WTC11 (cell line): ENCODE measurements around the gene ARHGAP44. TPM values are rescaled to one million over a fixed set of nuclear protein-coding genes. Genes with fewer than 3 reads are reported as not detected.

Experiments used
- ATAC-seq: fragments of 200-7000 bp; cut with Tn5 transposase; 2 replicates; pipeline ENCODE4 v1.10.0; 2021; ENCODE audit warnings: mild to moderate bottlenecking, moderate library complexity
- CTCF ChIA-PET: fragments of 300-600 bp; sonication (Branson Sonifier 250); formaldehyde crosslinking; loops from one replicate; lab custom pipeline; 2021; ENCODE audit warnings: antibody characterized with exemption; lab: Charles Lee
- POLR2A ChIA-PET: fragments of 350-600 bp; sonication (Branson Sonifier 250); formaldehyde crosslinking; loops from one replicate; lab custom pipeline; 2021; ENCODE audit warnings: antibody characterized with exemption; lab: Charles Lee
- DNase-seq: peaks from one replicate; pipeline ENCODE4 v3.0.0; 2021; ENCODE audit warnings: low spot score
- H3K27ac Mint-ChIP-seq: 2 replicates; pipeline ENCODE4 v1.8.0; 2021; ENCODE audit warnings: mixed read lengths
- H3K27me3 Mint-ChIP-seq: 2 replicates; pipeline ENCODE4 v1.8.0; 2021; ENCODE audit warnings: low read depth, mild to moderate bottlenecking, moderate library complexity, mixed read lengths
- H3K36me3 Mint-ChIP-seq: 2 replicates; pipeline ENCODE4 v1.8.0; 2021; ENCODE audit warnings: mixed read lengths
- H3K4me1 Mint-ChIP-seq: 2 replicates; pipeline ENCODE4 v1.8.0; 2022; ENCODE audit warnings: mixed read lengths
- H3K4me3 Mint-ChIP-seq: 2 replicates; pipeline ENCODE4 v1.8.0; 2021; ENCODE audit warnings: mild to moderate bottlenecking, moderate library complexity, mixed read lengths
- H3K9me3 Mint-ChIP-seq: 2 replicates; pipeline ENCODE4 v1.8.0; 2021; ENCODE audit warnings: mixed read lengths
- AR ChIP-seq: fragments of 250-450 bp; sonication (Bioruptor Pico); IDR thresholded peaks from 2 replicates; pipeline ENCODE4 v1.9.0; 2021; ENCODE audit warnings: mild to moderate bottlenecking
- CTCF ChIP-seq: fragments of 200-600 bp; IDR thresholded peaks from 2 replicates; pipeline ENCODE4 v1.8.0; 2022; ENCODE audit warnings: antibody characterized with exemption
- ELF4 ChIP-seq: sonication (generic); formaldehyde crosslinking; IDR thresholded peaks from 2 replicates; pipeline ENCODE4 v1.8.1; 2022; ENCODE audit warnings: low read depth, mild to moderate bottlenecking, moderate library complexity, missing genetic modification reagents
- FOXP4 ChIP-seq: sonication (generic); formaldehyde crosslinking; IDR thresholded peaks from 2 replicates; pipeline ENCODE4 v1.8.0; 2022; ENCODE audit warnings: mild to moderate bottlenecking, missing genetic modification reagents
- GABPB1 ChIP-seq: sonication (generic); formaldehyde crosslinking; IDR thresholded peaks from 2 replicates; pipeline ENCODE4 v1.8.1; 2023; ENCODE audit warnings: mild to moderate bottlenecking, missing genetic modification reagents
- KAT7 ChIP-seq: sonication (generic); formaldehyde crosslinking; IDR thresholded peaks from 2 replicates; pipeline ENCODE4 v1.8.1; 2023; ENCODE audit warnings: missing genetic modification reagents, mild to moderate bottlenecking, borderline replicate concordance
- PREB ChIP-seq: sonication (generic); formaldehyde crosslinking; IDR thresholded peaks from 2 replicates; pipeline ENCODE4 v1.8.1; 2022; ENCODE audit warnings: mild to moderate bottlenecking, missing genetic modification reagents, moderate library complexity, borderline replicate concordance
- SOX15 ChIP-seq: fragments of 250-450 bp; sonication (Bioruptor Pico); IDR thresholded peaks from 2 replicates; pipeline ENCODE4 v1.9.0; 2021; ENCODE audit warnings: mild to moderate bottlenecking
- SP1 ChIP-seq: sonication (generic); formaldehyde crosslinking; conservative IDR thresholded peaks from 2 replicates; pipeline ENCODE4 v1.8.1; 2022; ENCODE audit warnings: missing genetic modification reagents
- TEAD4 ChIP-seq: sonication (generic); formaldehyde crosslinking; IDR thresholded peaks from 2 replicates; pipeline ENCODE4 v1.8.0; 2022; ENCODE audit warnings: mild to moderate bottlenecking, missing genetic modification reagents
- USF1 ChIP-seq: sonication (generic); formaldehyde crosslinking; IDR thresholded peaks from 2 replicates; pipeline ENCODE4 v1.8.0; 2022; ENCODE audit warnings: mild to moderate bottlenecking, missing genetic modification reagents
- ZNF121 ChIP-seq: sonication (generic); formaldehyde crosslinking; IDR thresholded peaks from 2 replicates; pipeline ENCODE4 v1.8.0; 2023; ENCODE audit warnings: missing genetic modification reagents
- ZNF138 ChIP-seq: sonication (generic); formaldehyde crosslinking; conservative IDR thresholded peaks from 2 replicates; pipeline ENCODE4 v1.8.1; 2022; ENCODE audit warnings: mild to moderate bottlenecking, moderate library complexity, missing genetic modification reagents
- ZNF232 ChIP-seq: sonication (generic); formaldehyde crosslinking; IDR thresholded peaks from 2 replicates; pipeline ENCODE4 v1.8.0; 2022; ENCODE audit warnings: mild to moderate bottlenecking, missing genetic modification reagents
- ZNF317 ChIP-seq: sonication (generic); formaldehyde crosslinking; IDR thresholded peaks from 2 replicates; pipeline ENCODE4 v1.8.1; 2023; ENCODE audit warnings: low read depth, mild to moderate bottlenecking, moderate library complexity, missing genetic modification reagents, borderline replicate concordance
- ZNF416 ChIP-seq: fragments of 250-450 bp; sonication (Bioruptor Pico); IDR thresholded peaks from 2 replicates; pipeline ENCODE4 v1.9.0; 2021; ENCODE audit warnings: mild to moderate bottlenecking, inconsistent platforms
- total RNA-seq: library from RNA; stranded (reverse); gene quantifications from 3 replicates; pipeline ENCODE4 v1.2.3, GENCODE V29; 2021
- TF ChIP-seq, protein P1 (sequence below): fragments of 250-450 bp; sonication (Bioruptor Pico); IDR thresholded peaks from 2 replicates; pipeline ENCODE4 v1.9.0; 2021; ENCODE audit warnings: moderate library complexity, mild to moderate bottlenecking, inconsistent platforms, borderline replicate concordance
- TF ChIP-seq, protein P2 (sequence below): sonication (generic); formaldehyde crosslinking; IDR thresholded peaks from 2 replicates; pipeline ENCODE4 v1.8.1; 2022; ENCODE audit warnings: low read depth, mild to moderate bottlenecking, moderate library complexity, missing genetic modification reagents, borderline replicate concordance
- TF ChIP-seq, protein P3 (sequence below): sonication (generic); formaldehyde crosslinking; IDR thresholded peaks from 2 replicates; pipeline ENCODE4 v1.8.1; 2022; ENCODE audit warnings: mild to moderate bottlenecking, moderate library complexity, missing genetic modification reagents

Gene ARHGAP44
- total RNA-seq, 1 experiment from 2014 or later, result 23.8 TPM

- TF ChIP-seq ZNF121 (CRISPR knock-in tag) (no peak), GABPB1 (no peak), KAT7 (CRISPR knock-in tag) (no peak), ZNF317 (CRISPR knock-in tag) (no peak), TEAD4 (CRISPR knock-in tag) (no peak), FOXP4 (CRISPR knock-in tag) (no peak), AR (CRISPR knock-in tag) (no peak), ZNF416 (CRISPR knock-in tag) (no peak), PREB (CRISPR knock-in tag) (no peak), ELF4 (no peak), SP1 (CRISPR knock-in tag) (no peak), SOX15 (CRISPR knock-in tag) (no peak)
- TF ChIP-seq, protein P1, sequence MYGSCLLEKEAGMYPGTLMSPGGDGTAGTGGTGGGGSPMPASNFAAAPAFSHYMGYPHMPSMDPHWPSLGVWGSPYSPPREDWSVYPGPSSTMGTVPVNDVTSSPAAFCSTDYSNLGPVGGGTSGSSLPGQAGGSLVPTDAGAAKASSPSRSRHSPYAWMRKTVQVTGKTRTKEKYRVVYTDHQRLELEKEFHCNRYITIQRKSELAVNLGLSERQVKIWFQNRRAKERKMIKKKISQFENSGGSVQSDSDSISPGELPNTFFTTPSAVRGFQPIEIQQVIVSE (CRISPR knock-in tag), result no peak
These were observed 227.8 kb downstream of the ARHGAP44 start (continued) for GRCh38 chr17:13016881-13017654.

- Mint-ChIP-seq H3K27ac (peak within 1 kb of the TSS; percentile 100), H3K27me3 (no peaks in the 10 kb centered on the region; the same call in 1 of the 2 replicates), H3K4me3 (peak within 1 kb of the TSS; percentile 95), H3K36me3 (peaks cover 39% of the 10 kb centered on the region), H3K9me3 (no peaks in the 10 kb centered on the region), H3K4me1 (peaks cover 19% of the 10 kb centered on the region)
- ChIA-PET POLR2A (interaction anchor here (0.5 to 2.3 kb wide), 8 partner anchors 14 to 1284 kb away, joined by 3 to 9 read pairs (median 3); partner anchors contain the start of genes ARHGAP44, HS3ST3B1, MAP2K4 and ZNF18), CTCF (interaction anchor here (0.7 to 5.0 kb wide), 5 partner anchors 13 to 1283 kb away, joined by 3 to 48 read pairs (median 4); partner anchors contain the start of gene HS3ST3B1)
- DNase-seq (peak; percentile 97), ATAC-seq (peak; percentile 98)
- TF ChIP-seq ZNF138 (CRISPR knock-in tag), result no peak
- TF ChIP-seq CTCF, result no peak
- TF ChIP-seq ZNF232, result no peak; the same call in 1 of the 2 replicates
- 0 out of 2 replicates have a peak, but pooled peaks have one; percentile 33 for TF ChIP-seq FOXP4 (CRISPR knock-in tag)
- TF ChIP-seq, protein P2, sequence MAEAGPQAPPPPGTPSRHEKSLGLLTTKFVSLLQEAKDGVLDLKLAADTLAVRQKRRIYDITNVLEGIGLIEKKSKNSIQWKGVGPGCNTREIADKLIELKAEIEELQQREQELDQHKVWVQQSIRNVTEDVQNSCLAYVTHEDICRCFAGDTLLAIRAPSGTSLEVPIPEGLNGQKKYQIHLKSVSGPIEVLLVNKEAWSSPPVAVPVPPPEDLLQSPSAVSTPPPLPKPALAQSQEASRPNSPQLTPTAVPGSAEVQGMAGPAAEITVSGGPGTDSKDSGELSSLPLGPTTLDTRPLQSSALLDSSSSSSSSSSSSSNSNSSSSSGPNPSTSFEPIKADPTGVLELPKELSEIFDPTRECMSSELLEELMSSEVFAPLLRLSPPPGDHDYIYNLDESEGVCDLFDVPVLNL (CRISPR knock-in tag), result no peak
- TF ChIP-seq, protein P3, sequence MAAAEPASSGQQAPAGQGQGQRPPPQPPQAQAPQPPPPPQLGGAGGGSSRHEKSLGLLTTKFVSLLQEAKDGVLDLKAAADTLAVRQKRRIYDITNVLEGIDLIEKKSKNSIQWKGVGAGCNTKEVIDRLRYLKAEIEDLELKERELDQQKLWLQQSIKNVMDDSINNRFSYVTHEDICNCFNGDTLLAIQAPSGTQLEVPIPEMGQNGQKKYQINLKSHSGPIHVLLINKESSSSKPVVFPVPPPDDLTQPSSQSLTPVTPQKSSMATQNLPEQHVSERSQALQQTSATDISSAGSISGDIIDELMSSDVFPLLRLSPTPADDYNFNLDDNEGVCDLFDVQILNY (CRISPR knock-in tag), result peak; percentile 77
- TF ChIP-seq USF1, result peak; percentile 57; the same call in 1 of the 2 replicates
These were observed 228.6 kb downstream of the ARHGAP44 start, which contains the start of gene ELAC2 for GRCh38 chr17:13017655-13018459. Gene ELAC2, minus strand, starts transcription at chr17:13018027. Its CDS starts 80 bp downstream, at chr17:13017947.
